MCF 10A (cell line): ENCODE data around the gene C20orf204. TPM values are rescaled to one million over a fixed set of nuclear protein-coding genes. Genes with fewer than 3 reads are reported as not detected.

Experiments used
- BruUV-seq: library from RNA; stranded (reverse); fragments of 400-500 nt; replicated peaks from 2 replicates; lab custom pipeline; 2021; lab: Mats Ljungman, UMichigan
- CTCF ChIA-PET: fragments of 300-600 bp; sonication (Branson Sonifier 250); formaldehyde crosslinking; extraction: SDS; loops from one replicate; lab custom pipeline; 2021; ENCODE audit warnings: antibody characterized with exemption, inconsistent platforms; lab: Yijun Ruan, JAX
- POLR2A ChIA-PET: fragments of 300-600, 350-650 bp; sonication (Branson Sonifier 250); formaldehyde crosslinking; extraction: SDS; loops from one replicate; lab custom pipeline; 2020; ENCODE audit warnings: antibody characterized with exemption, inconsistent platforms; lab: Yijun Ruan, JAX
- DNase-seq: peaks from one replicate; pipeline ENCODE4 v3.0.0-alpha.2; 2018; ENCODE audit not compliant: unreplicated experiment
- H3K27ac Mint-ChIP-seq: one replicate; pipeline ENCODE4 v1.8.0; 2022; ENCODE audit warnings: mild to moderate bottlenecking, low read depth, mixed read lengths; ENCODE audit not compliant: unreplicated experiment
- H3K27me3 Mint-ChIP-seq: one replicate; pipeline ENCODE4 v1.8.0; 2022; ENCODE audit warnings: mixed read lengths; ENCODE audit not compliant: insufficient read depth, unreplicated experiment
- H3K36me3 Mint-ChIP-seq: one replicate; pipeline ENCODE4 v1.8.0; 2022; ENCODE audit warnings: mild to moderate bottlenecking, moderate library complexity, mixed read lengths; ENCODE audit not compliant: insufficient read depth, unreplicated experiment
- H3K4me1 Mint-ChIP-seq: one replicate; pipeline ENCODE4 v1.8.0; 2022; ENCODE audit warnings: mixed read lengths; ENCODE audit not compliant: insufficient read depth, unreplicated experiment
- H3K4me3 Mint-ChIP-seq: one replicate; pipeline ENCODE4 v1.8.0; 2022; ENCODE audit warnings: mild to moderate bottlenecking, moderate library complexity, mixed read lengths; ENCODE audit not compliant: unreplicated experiment
- H3K9me3 Mint-ChIP-seq: one replicate; pipeline ENCODE4 v1.8.0; 2022; ENCODE audit warnings: mixed read lengths; ENCODE audit not compliant: unreplicated experiment
- intact Hi-C: fragments of 100-400 bp; cut with micrococcal nuclease; formaldehyde crosslinking; loops from 2 replicates; pipeline ENCODE4 v1.14.1; 2022
- total RNA-seq: library from RNA; stranded (reverse); gene quantifications from 2 replicates; pipeline ENCODE4 v1.2.3, GENCODE V29; 2022
- TF ChIP-seq, protein P1 (sequence below): fragments of 200-600 bp; IDR thresholded peaks from one replicate; pipeline ENCODE4 v1.8.0; 2022; ENCODE audit warnings: antibody characterized with exemption, mild to moderate bottlenecking; ENCODE audit not compliant: unreplicated experiment

The C20orf204 gene
- total RNA-seq, 1 experiment from 2014 or later, result 1.1 TPM

DNA sequence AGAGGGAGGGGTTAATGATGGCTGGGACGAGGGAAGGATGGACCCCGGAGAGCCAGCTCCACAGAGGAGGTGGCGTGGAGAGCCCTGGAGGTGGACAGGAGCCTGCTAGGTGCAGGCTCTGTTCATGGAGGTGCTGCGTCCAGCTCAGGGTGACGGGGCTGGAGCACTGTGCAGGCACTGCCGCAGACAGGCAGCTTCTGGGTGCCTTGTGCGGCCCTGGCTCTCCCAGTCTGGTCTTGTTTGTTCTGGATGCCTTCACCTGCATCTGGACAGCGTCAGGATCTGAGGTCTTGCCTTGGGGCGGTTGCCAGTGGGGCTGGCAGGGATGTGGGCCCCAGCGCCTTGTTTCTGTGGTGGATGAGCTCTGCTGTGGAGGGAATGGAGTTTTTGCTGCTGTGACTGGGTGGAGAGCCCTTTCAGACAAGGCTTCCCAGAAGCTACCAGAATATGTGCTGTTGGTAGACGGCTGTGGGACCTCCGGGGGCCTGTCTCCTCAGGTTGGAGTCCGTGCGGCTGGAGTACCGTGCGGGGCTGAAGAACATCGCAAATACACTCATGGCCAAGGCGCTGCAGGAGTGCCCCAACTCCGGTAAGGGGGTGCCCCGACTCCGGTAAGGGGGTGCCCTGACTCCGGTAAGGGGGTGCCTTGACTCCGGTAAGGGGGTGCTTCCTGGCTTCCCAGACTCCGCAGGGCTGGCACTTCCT lies 7.8 kb upstream of the C20orf204 start:
- no peaks in the 10 kb centered on the region for H3K4me1 Mint-ChIP-seq
- TF ChIP-seq, protein P1, sequence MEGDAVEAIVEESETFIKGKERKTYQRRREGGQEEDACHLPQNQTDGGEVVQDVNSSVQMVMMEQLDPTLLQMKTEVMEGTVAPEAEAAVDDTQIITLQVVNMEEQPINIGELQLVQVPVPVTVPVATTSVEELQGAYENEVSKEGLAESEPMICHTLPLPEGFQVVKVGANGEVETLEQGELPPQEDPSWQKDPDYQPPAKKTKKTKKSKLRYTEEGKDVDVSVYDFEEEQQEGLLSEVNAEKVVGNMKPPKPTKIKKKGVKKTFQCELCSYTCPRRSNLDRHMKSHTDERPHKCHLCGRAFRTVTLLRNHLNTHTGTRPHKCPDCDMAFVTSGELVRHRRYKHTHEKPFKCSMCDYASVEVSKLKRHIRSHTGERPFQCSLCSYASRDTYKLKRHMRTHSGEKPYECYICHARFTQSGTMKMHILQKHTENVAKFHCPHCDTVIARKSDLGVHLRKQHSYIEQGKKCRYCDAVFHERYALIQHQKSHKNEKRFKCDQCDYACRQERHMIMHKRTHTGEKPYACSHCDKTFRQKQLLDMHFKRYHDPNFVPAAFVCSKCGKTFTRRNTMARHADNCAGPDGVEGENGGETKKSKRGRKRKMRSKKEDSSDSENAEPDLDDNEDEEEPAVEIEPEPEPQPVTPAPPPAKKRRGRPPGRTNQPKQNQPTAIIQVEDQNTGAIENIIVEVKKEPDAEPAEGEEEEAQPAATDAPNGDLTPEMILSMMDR, result no peak
- DNase-seq, result no peak
- peaks cover 90% of the 10 kb centered on the region for H3K36me3 Mint-ChIP-seq
- CTCF ChIA-PET, result interaction anchor here (0.9 to 2.9 kb wide), 4 partner anchors 10 to 242 kb away, joined by 3 to 38 read pairs (median 4); no protein-coding TSS in a partner anchor
- no peaks in the 10 kb centered on the region for H3K27me3 Mint-ChIP-seq
- BruUV-seq, result no TSS peak
- H3K27ac Mint-ChIP-seq, result no peak overlapping the region
- intact Hi-C loops, result no loop called here
- POLR2A ChIA-PET, result interaction anchor here (0.9 to 1.3 kb wide), 2 partner anchors 46 to 47 kb away, joined by 3 read pairs; partner anchors contain the start of gene PRPF6
- H3K4me3 Mint-ChIP-seq, result no peak overlapping the region
- no peaks in the 10 kb centered on the region for H3K9me3 Mint-ChIP-seq

DNA sequence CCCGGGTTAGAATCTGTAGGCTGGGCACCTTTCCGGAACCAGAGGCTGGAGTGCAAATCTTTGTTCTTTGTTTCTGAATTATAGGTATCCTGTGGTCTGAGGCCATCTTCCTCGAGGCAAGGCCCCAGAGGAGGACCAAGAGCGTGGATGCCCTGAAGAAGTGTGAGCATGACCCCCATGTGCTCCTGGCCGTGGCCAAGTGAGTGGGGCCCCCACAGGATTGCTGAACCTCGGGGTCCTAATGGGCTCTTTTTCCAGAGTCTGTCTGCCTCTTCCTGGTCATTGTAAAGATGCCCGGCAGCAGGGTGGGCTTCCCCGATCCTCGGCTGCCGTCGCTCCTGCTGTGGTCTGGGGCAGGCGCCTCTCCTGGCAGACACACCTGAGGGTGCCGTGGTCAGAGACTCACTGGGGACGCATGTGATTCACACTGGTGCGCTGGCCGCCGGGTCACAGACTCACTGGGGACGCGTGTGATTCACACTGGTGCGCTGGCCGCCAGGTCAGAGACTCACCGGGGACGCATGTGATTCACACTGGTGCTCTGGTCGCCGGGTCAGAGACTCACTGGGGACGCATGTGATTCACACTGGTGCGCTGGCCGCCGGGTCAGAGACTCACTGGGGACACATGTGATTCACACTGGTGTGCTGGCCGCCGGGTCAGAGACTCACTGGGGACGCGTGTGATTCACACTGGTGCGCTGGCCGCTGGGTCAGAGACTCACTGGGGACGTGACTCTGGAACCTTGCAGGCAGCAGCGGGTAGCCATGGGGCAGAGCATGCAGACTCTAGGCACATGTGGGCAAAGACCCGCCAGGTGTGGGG lies 6.5 kb upstream of the C20orf204 start:
- Mint-ChIP-seq H3K27ac (no peak overlapping the region), H3K9me3 (no peaks in the 10 kb centered on the region), H3K36me3 (peaks cover 91% of the 10 kb centered on the region), H3K4me1 (no peaks in the 10 kb centered on the region), H3K27me3 (no peaks in the 10 kb centered on the region), H3K4me3 (no peak overlapping the region)
- POLR2A ChIA-PET, result interaction anchor here (1.0 kb wide), 1 partner anchor 10 kb away, joined by 3 read pairs; no protein-coding TSS in a partner anchor
- TF ChIP-seq, protein P1, result no peak
- intact Hi-C loops, result no loop called here
- BruUV-seq, result no TSS peak
- CTCF ChIA-PET, result interaction anchor here (1.2 to 2.9 kb wide), 2 partner anchors 9 to 10 kb away, joined by 10 to 38 read pairs; no protein-coding TSS in a partner anchor
- DNase-seq, result no peak

DNA sequence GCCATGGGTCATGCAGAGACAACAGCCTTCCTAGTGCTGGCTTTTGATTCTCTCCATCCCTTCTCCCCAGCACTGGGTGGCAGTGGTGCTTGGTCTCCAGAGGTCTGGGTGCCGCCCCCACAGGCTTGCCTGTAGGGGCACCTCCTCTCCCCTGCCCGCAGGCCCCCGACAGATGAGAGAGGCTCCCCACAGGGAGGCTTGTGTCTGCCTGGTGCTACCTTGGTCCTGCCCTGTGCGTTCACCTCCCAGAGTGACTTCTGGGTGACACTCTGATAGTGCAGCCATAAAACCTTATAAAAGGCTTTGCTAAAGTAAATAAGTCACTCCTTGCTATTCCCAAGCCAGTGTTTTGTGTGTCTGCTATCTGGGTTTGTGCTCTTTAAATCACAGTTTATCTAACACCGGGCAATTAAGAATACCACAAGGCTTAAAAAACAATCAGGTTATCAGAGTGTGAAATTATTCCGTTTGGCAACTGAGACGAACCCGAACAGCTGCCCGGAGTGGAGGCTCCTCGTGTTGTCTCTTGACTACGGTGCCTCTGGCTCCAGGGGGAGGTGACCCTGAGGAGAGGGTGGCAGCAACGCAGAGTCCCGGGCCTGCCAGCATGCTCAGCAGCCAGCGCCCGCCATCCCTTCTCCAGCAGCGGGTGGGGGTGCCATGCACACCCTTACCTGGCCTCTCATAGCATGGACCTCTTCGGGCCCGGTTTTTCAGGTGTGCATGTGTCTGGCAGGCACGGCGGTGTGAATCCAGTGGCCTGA lies 5.4 kb upstream of the C20orf204 start:
- Mint-ChIP-seq H3K36me3 (peaks cover 90% of the 10 kb centered on the region), H3K4me1 (no peaks in the 10 kb centered on the region), H3K4me3 (no peak overlapping the region), H3K9me3 (no peaks in the 10 kb centered on the region), H3K27ac (no peak overlapping the region), H3K27me3 (no peaks in the 10 kb centered on the region)
- intact Hi-C loops, result no loop called here
- DNase-seq, result no peak
- ChIA-PET CTCF (interaction anchor here (1.2 kb wide), 1 partner anchor 9 kb away, joined by 10 read pairs; no protein-coding TSS in a partner anchor), POLR2A (interaction anchor here (0.5 to 1.1 kb wide), 4 partner anchors 8 to 129 kb away, joined by 3 to 4 read pairs (median 3); no protein-coding TSS in a partner anchor)
- no TSS peak for BruUV-seq
- TF ChIP-seq, protein P1, result no peak
